Measurements from ENCODE around the gene TTBK2. TPM values are rescaled to one million over a fixed set of nuclear protein-coding genes. Genes with fewer than 3 reads are reported as not detected.

TTBK2 gene
- total and polyA plus RNA-seq, 2 donors (not counting 3 experiments of a cell fraction or from before 2014, with no cell fraction given) = 4.4 to 17.1 TPM

DNA sequence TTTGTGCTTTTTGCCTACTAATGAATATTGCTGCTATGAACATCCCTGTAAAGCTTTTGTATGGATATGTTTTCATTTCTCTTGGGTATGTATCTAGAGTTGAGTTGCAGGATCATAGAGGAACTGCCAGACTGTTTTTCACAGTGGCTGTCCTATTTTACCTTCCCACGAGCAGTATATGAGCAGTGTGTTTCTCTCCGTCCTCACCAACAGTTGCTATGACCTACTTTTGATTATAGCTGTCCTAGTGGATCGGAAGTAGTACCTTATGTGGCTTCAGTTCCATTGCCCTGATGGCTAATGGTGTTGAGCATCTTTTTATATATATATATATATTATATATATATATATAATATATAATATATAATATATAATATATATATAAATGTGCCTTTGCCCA, 208.8 kb downstream of the TTBK2 start:
- Histone ChIP-seq H3K4me2 (ENCODE audit: insufficient read depth, low read length) (no peak overlapping the region), H3K36me3 (ENCODE audit: control insufficient read depth in 2 of 2, extremely low read depth in 1 of 2, insufficient read depth in 2 of 2, low read length in 2 of 2) (no peaks in the 10 kb centered on the region), H3K9me1 (replicated peaks; ENCODE audit: control insufficient read depth, extremely low read depth, insufficient read depth, low read length) (no peaks in the 10 kb centered on the region), H3K9me3 (replicated peaks; ENCODE audit: control insufficient read depth, insufficient read depth, low read length) (no peaks in the 10 kb centered on the region), H4K20me1 (replicated peaks; ENCODE audit: control insufficient read depth, extremely low read depth, insufficient read depth, low read length) (no peaks in the 10 kb centered on the region), H3K9ac (replicated peaks; ENCODE audit: extremely low read depth, insufficient read depth, low read length) (no peak overlapping the region), H3K4me3 (replicated peaks in 1 of 3; ENCODE audit: insufficient read depth in 1 of 3, low read depth in 1 of 3, low read length in 3 of 3) (no peak overlapping the region), H3K4me1 (ENCODE audit: control insufficient read depth, extremely low read depth, insufficient read depth, low read length) (peaks cover 12% of the 10 kb centered on the region), H2AFZ (ENCODE audit: low read depth, low read length) (no peak overlapping the region), H3K79me2 (ENCODE audit: control insufficient read depth, insufficient read depth, low read length) (no peaks in the 10 kb centered on the region), H3K27ac (ENCODE audit: insufficient read depth, low read depth, low read length) (no peak overlapping the region), H3K27me3 (ENCODE audit: control insufficient read depth in 2 of 2, insufficient read depth in 2 of 2, low read length in 2 of 2) (no peaks in the 10 kb centered on the region)
- no TSS peak for BruUV-seq (replicated peaks)
- intact Hi-C loops (cut with micrococcal nuclease) = no loop called here
- ChIA-PET CTCF (interaction anchor here (0.8 to 1.2 kb wide), 2 partner anchors 11 to 215 kb away, joined by 3 to 4 read pairs; no protein-coding TSS in a partner anchor), POLR2A (no interaction called here)
- no peak for FAIRE-seq
- dilution Hi-C loops (cut with MboI; ENCODE audit: extremely low pct_ligation_motif_present, low sequenced_read_pairs) = no loop called here
- TF ChIP-seq, protein P1, sequence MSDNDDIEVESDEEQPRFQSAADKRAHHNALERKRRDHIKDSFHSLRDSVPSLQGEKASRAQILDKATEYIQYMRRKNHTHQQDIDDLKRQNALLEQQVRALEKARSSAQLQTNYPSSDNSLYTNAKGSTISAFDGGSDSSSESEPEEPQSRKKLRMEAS (IDR thresholded peaks at IDR 0.05; ENCODE audit: insufficient read depth, insufficient read length) = no peak
- TF ChIP-seq POLR2AphosphoS5 (IDR thresholded peaks at IDR 0.05; ENCODE audit: insufficient read depth, low read depth, low read length) (no peak), FOS (IDR thresholded peaks at IDR 0.05; ENCODE audit: borderline replicate concordance, insufficient read depth, low read length) (no peak), EZH2 (IDR thresholded peaks at IDR 0.05; ENCODE audit: borderline replicate concordance, low read depth, low read length, severe bottlenecking) (no peak), MYC (IDR thresholded peaks at IDR 0.05; ENCODE audit: low read depth, low read length) (no peak), POLR2A (IDR thresholded peaks at IDR 0.05; ENCODE audit: low read depth, low read length) (no peak), JUN (IDR thresholded peaks at IDR 0.05; ENCODE audit: borderline replicate concordance, insufficient read depth, insufficient read length, low read depth) (no peak), GATA2 (IDR thresholded peaks at IDR 0.05; ENCODE audit: insufficient read depth, insufficient read length, low read depth, low read length) (no peak)
- TF ChIP-seq, protein P2, sequence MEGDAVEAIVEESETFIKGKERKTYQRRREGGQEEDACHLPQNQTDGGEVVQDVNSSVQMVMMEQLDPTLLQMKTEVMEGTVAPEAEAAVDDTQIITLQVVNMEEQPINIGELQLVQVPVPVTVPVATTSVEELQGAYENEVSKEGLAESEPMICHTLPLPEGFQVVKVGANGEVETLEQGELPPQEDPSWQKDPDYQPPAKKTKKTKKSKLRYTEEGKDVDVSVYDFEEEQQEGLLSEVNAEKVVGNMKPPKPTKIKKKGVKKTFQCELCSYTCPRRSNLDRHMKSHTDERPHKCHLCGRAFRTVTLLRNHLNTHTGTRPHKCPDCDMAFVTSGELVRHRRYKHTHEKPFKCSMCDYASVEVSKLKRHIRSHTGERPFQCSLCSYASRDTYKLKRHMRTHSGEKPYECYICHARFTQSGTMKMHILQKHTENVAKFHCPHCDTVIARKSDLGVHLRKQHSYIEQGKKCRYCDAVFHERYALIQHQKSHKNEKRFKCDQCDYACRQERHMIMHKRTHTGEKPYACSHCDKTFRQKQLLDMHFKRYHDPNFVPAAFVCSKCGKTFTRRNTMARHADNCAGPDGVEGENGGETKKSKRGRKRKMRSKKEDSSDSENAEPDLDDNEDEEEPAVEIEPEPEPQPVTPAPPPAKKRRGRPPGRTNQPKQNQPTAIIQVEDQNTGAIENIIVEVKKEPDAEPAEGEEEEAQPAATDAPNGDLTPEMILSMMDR (IDR thresholded peaks at IDR 0.05; ENCODE audit: extremely low read depth in 1 of 2, insufficient read depth in 1 of 2, low read depth in 1 of 2, low read length in 2 of 2) = no peak
- DNase-seq (ENCODE audit: low read depth, low spot score) = no peak
